RWPE1 (cell line): ENCODE data around the gene TREX2.
A peak's percentile ranks its signal among the peaks of the same experiment; 100 is the strongest.

ENCODE experiments used
- CTCF ChIA-PET: fragments of 350-600 bp; sonication (Branson Sonifier 250); formaldehyde crosslinking; extraction: SDS; loops from one replicate; lab custom pipeline; 2021; lab: Yijun Ruan, JAX
- POLR2A ChIA-PET: fragments of 400-600 bp; formaldehyde crosslinking; extraction: SDS; loops from one replicate; lab custom pipeline; 2020; ENCODE audit warnings: antibody characterized with exemption; ENCODE audit not compliant: low non-redundant PET; lab: Yijun Ruan, JAX
- DNase-seq: peaks from one replicate; pipeline ENCODE4 v3.0.0; 2012; ENCODE audit warnings: low spot score
- H3K27ac ChIP-seq: fragments of 450-650 bp; 2 replicates; pipeline ENCODE4 v1.5.1; 2017
- TF ChIP-seq, protein P1 (sequence below): fragments of 450-650 bp; conservative IDR thresholded peaks from 2 replicates; pipeline ENCODE4 v1.5.1; 2017; ENCODE audit warnings: low read depth, mild to moderate bottlenecking

TREX2 gene, protein sequence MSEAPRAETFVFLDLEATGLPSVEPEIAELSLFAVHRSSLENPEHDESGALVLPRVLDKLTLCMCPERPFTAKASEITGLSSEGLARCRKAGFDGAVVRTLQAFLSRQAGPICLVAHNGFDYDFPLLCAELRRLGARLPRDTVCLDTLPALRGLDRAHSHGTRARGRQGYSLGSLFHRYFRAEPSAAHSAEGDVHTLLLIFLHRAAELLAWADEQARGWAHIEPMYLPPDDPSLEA

DNA sequence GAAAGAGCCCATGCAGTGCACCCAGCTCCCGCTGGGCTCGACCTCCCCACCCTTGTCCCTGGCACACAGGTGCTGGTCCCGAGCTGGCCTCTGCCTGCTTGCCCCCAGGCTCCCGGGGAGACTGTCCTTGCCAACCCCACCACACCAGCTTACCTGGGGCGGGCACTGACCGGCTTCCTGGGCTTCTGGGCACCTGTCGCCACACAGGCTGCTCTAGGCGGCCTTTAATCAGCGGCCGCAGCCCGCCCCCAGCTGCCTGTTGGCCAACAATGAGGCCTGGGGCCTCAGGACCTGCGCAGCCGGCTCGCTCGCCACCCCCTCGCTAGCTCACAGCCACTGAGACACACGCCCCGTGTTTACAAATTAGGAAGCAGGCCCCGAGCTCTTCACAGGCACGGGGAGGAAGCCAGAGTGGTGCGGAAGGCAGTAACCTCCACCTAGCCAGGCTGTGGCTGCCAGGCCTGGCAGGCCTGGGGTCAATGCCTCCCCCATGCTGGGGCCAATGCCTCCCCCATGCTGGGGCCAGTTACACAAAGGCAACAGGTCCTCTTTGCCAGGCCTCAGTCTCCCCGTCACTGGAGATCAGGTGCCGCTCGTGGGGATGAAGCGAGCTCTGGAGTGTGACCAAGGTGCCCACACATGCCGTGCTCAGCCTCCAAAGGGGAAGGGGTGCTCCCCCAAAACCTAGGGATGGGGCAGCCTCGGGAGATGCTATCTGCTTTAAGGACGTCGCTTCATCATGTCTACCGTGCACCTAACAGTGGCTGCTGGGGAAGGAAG is at the start of gene TREX2:
TREX2 (minus strand) TSS at position 201 of the 780 bp plus-strand sequence. CDS start 626 bp downstream, outside the sequence.
- H3K27ac ChIP-seq: no peak within 1 kb of the TSS
- ChIA-PET CTCF (interaction anchor here (0.8 to 1.1 kb wide), 2 partner anchors 15 to 61 kb away, joined by 3 read pairs; no protein-coding TSS in a partner anchor), POLR2A (no interaction called here)
- no peak for DNase-seq
- TF ChIP-seq, protein P1, sequence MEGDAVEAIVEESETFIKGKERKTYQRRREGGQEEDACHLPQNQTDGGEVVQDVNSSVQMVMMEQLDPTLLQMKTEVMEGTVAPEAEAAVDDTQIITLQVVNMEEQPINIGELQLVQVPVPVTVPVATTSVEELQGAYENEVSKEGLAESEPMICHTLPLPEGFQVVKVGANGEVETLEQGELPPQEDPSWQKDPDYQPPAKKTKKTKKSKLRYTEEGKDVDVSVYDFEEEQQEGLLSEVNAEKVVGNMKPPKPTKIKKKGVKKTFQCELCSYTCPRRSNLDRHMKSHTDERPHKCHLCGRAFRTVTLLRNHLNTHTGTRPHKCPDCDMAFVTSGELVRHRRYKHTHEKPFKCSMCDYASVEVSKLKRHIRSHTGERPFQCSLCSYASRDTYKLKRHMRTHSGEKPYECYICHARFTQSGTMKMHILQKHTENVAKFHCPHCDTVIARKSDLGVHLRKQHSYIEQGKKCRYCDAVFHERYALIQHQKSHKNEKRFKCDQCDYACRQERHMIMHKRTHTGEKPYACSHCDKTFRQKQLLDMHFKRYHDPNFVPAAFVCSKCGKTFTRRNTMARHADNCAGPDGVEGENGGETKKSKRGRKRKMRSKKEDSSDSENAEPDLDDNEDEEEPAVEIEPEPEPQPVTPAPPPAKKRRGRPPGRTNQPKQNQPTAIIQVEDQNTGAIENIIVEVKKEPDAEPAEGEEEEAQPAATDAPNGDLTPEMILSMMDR: no peak

DNA sequence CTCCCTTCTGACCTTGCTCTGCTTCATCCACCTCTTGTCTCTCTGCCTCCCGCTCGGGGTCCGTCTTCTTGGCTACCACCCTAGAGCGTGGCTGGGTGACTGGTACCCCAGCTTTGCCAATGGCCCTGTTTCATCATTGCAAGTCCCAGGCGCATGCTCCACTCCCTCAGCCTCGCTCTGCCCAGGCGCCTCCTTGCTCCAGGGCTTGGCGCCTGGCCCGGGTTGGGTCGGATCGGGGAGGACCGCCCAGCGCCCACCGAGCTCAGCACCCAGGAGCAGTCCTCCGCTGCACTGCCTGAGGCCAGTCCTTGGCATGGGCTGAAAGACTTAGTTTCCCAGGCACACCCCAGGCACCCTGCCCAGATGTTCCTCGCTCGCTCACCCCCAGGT is 49.5 kb upstream of the TREX2 start:
- DNase-seq: no peak
- POLR2A ChIA-PET: no interaction called here
- TF ChIP-seq, protein P1: no peak
- peak overlapping the region; percentile 92 for H3K27ac ChIP-seq
- CTCF ChIA-PET: interaction anchor here (1.5 to 1.6 kb wide), 2 partner anchors 21 to 24 kb away, joined by 5 to 6 read pairs; no protein-coding TSS in a partner anchor

DNA sequence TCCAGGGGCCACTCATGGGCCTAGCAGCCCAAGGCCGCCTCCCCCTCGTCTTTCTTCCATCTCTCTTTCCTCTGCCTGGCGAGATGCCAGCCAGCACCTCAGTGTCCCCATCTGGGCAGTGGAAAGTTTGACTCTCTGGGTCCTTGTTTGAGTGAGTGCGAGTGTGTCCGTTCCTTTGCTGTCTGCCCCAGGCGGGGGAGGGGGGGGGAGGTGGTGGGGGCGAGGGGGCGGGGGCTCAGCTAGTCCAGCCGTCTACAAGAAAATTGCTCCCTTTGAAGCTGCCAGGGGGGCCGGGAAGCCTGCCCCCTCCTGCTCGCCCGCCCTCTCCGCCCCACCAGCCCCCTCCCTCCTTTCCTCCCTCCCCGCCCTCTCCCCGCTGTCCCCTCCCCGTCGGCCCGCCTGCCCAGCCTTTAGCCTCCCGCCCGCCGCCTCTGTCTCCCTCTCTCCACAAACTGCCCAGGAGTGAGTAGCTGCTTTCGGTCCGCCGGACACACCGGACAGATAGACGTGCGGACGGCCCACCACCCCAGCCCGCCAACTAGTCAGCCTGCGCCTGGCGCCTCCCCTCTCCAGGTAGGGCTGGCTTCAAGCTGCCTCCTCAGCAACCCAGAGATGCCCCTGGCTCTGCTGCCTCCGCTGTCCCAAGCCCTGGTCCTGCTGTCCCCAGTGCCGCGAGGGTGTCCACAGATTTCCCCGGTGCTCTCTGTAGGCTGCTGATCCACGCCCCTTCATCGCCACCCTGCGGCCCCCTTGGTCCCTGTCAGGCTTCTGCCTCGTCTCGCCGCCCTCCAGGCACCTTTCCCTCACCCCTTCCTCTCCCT is 48.9 kb upstream of the TREX2 start, which contains the start of gene BGN:
BGN (plus strand) TSS at position 440 of the 821 bp plus-strand sequence. CDS start 9,652 bp downstream, outside the sequence.
- DNase-seq: no peak
- POLR2A ChIA-PET: no interaction called here
- peak within 1 kb of the TSS; percentile 92 for H3K27ac ChIP-seq
- TF ChIP-seq, protein P1: peak; percentile 14; the same call in 1 of the 2 replicates
- CTCF ChIA-PET: interaction anchor here (0.6 to 1.6 kb wide), 5 partner anchors 12 to 60 kb away, joined by 3 to 9 read pairs (median 5); no protein-coding TSS in a partner anchor

DNA sequence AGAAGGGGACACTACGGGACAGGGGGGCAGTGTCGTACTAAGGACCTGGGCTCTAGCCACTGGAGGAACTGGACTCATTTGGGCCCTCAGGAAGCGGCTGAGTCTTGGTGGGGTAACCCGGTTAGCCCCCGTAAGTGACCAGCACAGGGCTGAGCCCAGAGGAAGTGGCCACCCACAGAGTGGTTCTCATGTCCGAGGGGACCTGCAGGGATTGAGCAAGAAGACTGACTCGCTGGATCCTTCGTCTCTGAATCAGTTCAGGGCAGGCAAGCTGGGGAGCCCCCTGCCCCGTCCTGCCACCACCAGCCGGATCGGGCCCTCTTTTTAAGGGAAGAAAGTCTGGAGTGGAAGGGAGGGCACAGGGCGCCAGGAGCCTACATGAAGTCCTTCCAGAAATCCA is 48.2 kb upstream of the TREX2 start:
- POLR2A ChIA-PET: no interaction called here
- DNase-seq: no peak
- TF ChIP-seq, protein P1: no peak
- CTCF ChIA-PET: interaction anchor here (0.6 to 0.9 kb wide), 2 partner anchors 13 to 535 kb away, joined by 3 to 9 read pairs; no protein-coding TSS in a partner anchor
- H3K27ac ChIP-seq: peak overlapping the region; percentile 92

DNA sequence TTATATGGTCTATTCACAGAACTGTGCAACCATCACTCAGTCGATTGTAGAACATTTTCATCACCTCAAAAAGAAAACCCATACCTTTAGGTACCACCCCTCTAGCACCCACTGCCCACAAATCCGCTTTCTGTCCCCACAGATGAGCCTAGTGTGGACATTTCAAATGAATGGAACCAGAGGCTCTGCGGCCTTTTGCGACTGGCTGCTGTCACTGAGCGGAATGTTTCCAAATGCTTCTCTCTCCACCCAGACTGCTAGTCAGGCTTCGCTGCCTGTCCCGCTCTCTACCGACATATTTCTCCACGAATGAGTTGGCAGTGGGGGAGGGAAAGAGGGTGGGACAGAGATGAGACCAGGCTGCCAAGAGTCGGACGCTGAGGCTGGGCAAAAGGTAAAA is 47.2 kb upstream of the TREX2 start:
- TF ChIP-seq, protein P1: no peak
- CTCF ChIA-PET: interaction anchor here (0.5 kb wide), 1 partner anchor 417 kb away, joined by 3 read pairs; no protein-coding TSS in a partner anchor
- DNase-seq: no peak
- POLR2A ChIA-PET: no interaction called here
- H3K27ac ChIP-seq: peak overlapping the region; percentile 92
